ENCODE measurements around the gene NXPH1. TPM values are rescaled to one million over a fixed set of nuclear protein-coding genes. Genes with fewer than 3 reads are reported as not detected.

NXPH1 gene
- total and polyA plus RNA-seq, 9 of the 15 experiments (the other 6 are each of a cell fraction or from before 2014, with no cell fraction given): 0.16 TPM; not detected in 8

- no peak overlapping the region for H3K4me3 ChIP-seq
- FAIRE-seq (peak; percentile 93), DNase-seq (ENCODE audit: extremely low read depth in 1 of 4, low spot score in 3 of 4) (peak; percentile 26 to 74 (median 52)), ATAC-seq (peak; percentile 99)
- WGBS (ENCODE audit: insufficient coverage, low coverage, missing lambda C conversion rate): 19% methylated on average over 4 of the region's 4 CpGs
- H3K27ac ChIP-seq (ENCODE audit: extremely low read depth, low read depth, low read length): no peak overlapping the region
- no peaks in the 10 kb centered on the region for H3K36me3 ChIP-seq (ENCODE audit: control insufficient read depth, insufficient read depth, low read length)
- H3K9me3 ChIP-seq (replicated peaks; ENCODE audit: control insufficient read depth, insufficient read depth, low read depth, low read length): no peaks in the 10 kb centered on the region
- no peaks in the 10 kb centered on the region for H4K20me1 ChIP-seq (replicated peaks; ENCODE audit: control insufficient read depth, insufficient read depth, low read length)
- H3K9ac ChIP-seq (ENCODE audit: insufficient read depth in 1 of 2, low read depth in 2 of 2, low read length in 2 of 2): no peak overlapping the region
- no peak overlapping the region for H2AFZ ChIP-seq (ENCODE audit: low read depth, low read length)
- no peaks in the 10 kb centered on the region; a peak in 1 of 5 replicates for H3K27me3 ChIP-seq (ENCODE audit: control insufficient read depth in 2 of 2, insufficient read depth in 2 of 2, low read length in 2 of 2)
- BruUV-seq (replicated peaks): no TSS peak
- POLR2A ChIA-PET: interaction anchor here (0.7 to 1.4 kb wide), 2 partner anchors 50 to 180 kb away, joined by 4 read pairs; no protein-coding TSS in a partner anchor
- in situ Hi-C loops (cut with MboI): no loop called here
- CTCF ChIA-PET (ENCODE audit: low intra/inter-chr PET ratio): interaction anchor here (0.7 kb wide), 1 partner anchor 40 kb away, joined by 3 read pairs; no protein-coding TSS in a partner anchor
- no peaks in the 10 kb centered on the region for H3K9me1 ChIP-seq (ENCODE audit: control insufficient read depth, insufficient read depth, low read length)
- intact Hi-C loops (cut with micrococcal nuclease): loop anchor here (5.0 kb wide), 1 partner anchor 287 kb away; no protein-coding TSS in a partner anchor
- no peak overlapping the region for H3K4me2 ChIP-seq (ENCODE audit: insufficient read depth, low read length)
- no peaks in the 10 kb centered on the region for H3K79me2 ChIP-seq (ENCODE audit: control insufficient read depth, insufficient read depth, low read length)
- no peaks in the 10 kb centered on the region for H3K4me1 ChIP-seq (replicated peaks in 1 of 2; ENCODE audit: control insufficient read depth in 2 of 2, insufficient read depth in 2 of 2, low read length in 2 of 2)
- no peak for TF ChIP-seq POLR2G (IDR thresholded peaks at IDR 0.05; ENCODE audit: low read depth, low read length)
- TF ChIP-seq SMC3 (conservative IDR thresholded peaks at IDR 0.05; ENCODE audit: insufficient read depth, low read depth, low read length): peak; percentile 61
- peak; percentile 54; the same call in 1 of the 2 replicates for TF ChIP-seq TEAD4 (IDR thresholded peaks at IDR 0.05; ENCODE audit: low read length)
- no peak for TF ChIP-seq TEAD4 (CRISPR knock-in tag; IDR thresholded peaks at IDR 0.05; ENCODE audit: borderline replicate concordance)
- TF ChIP-seq RB1 (IDR thresholded peaks at IDR 0.05; ENCODE audit: low read depth): 0 out of 2 replicates have a peak, but pooled peaks have one; percentile 11
- TF ChIP-seq U2AF2 (optimal IDR thresholded peaks at IDR 0.05; ENCODE audit: low read depth, low read length): no peak
- TF ChIP-seq CTCF (IDR thresholded peaks at IDR 0.05 in 2 of 3, conservative IDR thresholded peaks at IDR 0.05 in 1 of 3; ENCODE audit: insufficient read depth in 2 of 3, low read depth in 1 of 3, low read length in 3 of 3): peak; percentile 76 to 79 (median 79)
- 0 out of 2 replicates have a peak, but pooled peaks have one; percentile 15 for TF ChIP-seq PKNOX1 (IDR thresholded peaks at IDR 0.05)
- peak; percentile 16; the same call in 1 of the 2 replicates for TF ChIP-seq DEAF1 (CRISPR knock-in tag; IDR thresholded peaks at IDR 0.05)
- TF ChIP-seq KLF16 (IDR thresholded peaks at IDR 0.05): peak; percentile 21; the same call in 1 of the 2 replicates
- TF ChIP-seq POLR3G (IDR thresholded peaks at IDR 0.05; ENCODE audit: extremely low read depth, insufficient read length, insufficient replicate concordance): no peak
- no peak for TF ChIP-seq PBX2 (CRISPR knock-in tag; IDR thresholded peaks at IDR 0.05; ENCODE audit: low read depth)
- peak; percentile 58; the same call in 1 of the 2 replicates for TF ChIP-seq PBX2 (tag; conservative IDR thresholded peaks at IDR 0.05; ENCODE audit: low read depth)
- no peak for TF ChIP-seq HIVEP1 (CRISPR knock-in tag; IDR thresholded peaks at IDR 0.05)
Observed at GRCh38 chr7:8724080-8724718, 290.8 kb downstream of the NXPH1 start.
